ENCODE results near the gene ARHGAP42. TPM values are rescaled to one million over a fixed set of nuclear protein-coding genes. Genes with fewer than 3 reads are reported as not detected.

The ARHGAP42 gene
- total RNA-seq, 1 experiment from 2014 or later, result 7.1 TPM

DNA sequence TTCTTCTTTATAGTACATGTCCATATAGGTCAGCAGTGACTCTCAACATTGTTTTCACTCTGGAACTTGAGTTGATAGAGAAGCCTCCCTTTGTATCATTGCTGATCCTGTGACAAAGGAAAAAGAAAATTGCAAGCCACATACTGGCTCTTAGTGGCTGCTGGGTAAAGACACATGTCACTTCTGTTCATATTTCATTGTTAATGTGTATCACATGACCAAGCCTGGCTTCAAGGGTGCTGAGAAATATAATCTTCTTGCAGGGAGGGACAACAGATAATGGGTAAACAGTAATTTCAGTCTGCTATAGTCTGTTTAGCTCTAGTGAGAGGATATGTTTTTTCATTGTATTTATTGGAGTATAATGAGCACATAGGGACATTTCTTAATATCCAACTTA lies 269.3 kb downstream of the ARHGAP42 start:
- CTCF ChIA-PET, result no interaction called here
- no peaks in the 10 kb centered on the region for H3K36me3 ChIP-seq (ENCODE audit: control insufficient read depth, insufficient read depth, low read length)
- H3K27me3 ChIP-seq (ENCODE audit: control insufficient read depth, insufficient read depth, low read length), result no peaks in the 10 kb centered on the region
- no peak overlapping the region for H3K27ac ChIP-seq (ENCODE audit: low read length)
- H3K9me3 ChIP-seq (ENCODE audit: control insufficient read depth, insufficient read depth, low read depth, low read length), result no peaks in the 10 kb centered on the region
- BruUV-seq (replicated peaks), result no TSS peak
- DNase-seq (ENCODE audit: low read depth, low spot score), result no peak
- no peak for TF ChIP-seq TCF7L2 (IDR thresholded peaks at IDR 0.05; ENCODE audit: low read depth, low read length)
- TF ChIP-seq SIN3A (IDR thresholded peaks at IDR 0.05; ENCODE audit: borderline replicate concordance, insufficient read depth, low read depth, low read length), result no peak
- TF ChIP-seq, protein P1, sequence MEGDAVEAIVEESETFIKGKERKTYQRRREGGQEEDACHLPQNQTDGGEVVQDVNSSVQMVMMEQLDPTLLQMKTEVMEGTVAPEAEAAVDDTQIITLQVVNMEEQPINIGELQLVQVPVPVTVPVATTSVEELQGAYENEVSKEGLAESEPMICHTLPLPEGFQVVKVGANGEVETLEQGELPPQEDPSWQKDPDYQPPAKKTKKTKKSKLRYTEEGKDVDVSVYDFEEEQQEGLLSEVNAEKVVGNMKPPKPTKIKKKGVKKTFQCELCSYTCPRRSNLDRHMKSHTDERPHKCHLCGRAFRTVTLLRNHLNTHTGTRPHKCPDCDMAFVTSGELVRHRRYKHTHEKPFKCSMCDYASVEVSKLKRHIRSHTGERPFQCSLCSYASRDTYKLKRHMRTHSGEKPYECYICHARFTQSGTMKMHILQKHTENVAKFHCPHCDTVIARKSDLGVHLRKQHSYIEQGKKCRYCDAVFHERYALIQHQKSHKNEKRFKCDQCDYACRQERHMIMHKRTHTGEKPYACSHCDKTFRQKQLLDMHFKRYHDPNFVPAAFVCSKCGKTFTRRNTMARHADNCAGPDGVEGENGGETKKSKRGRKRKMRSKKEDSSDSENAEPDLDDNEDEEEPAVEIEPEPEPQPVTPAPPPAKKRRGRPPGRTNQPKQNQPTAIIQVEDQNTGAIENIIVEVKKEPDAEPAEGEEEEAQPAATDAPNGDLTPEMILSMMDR (IDR thresholded peaks at IDR 0.05), result no peak
- no peak for TF ChIP-seq REST (IDR thresholded peaks at IDR 0.05; ENCODE audit: insufficient read depth in 1 of 2, low read depth in 2 of 2, low read length in 1 of 2)
- no peak for TF ChIP-seq POLR2AphosphoS5 (IDR thresholded peaks at IDR 0.05; ENCODE audit: low read depth, low read length)
- intact Hi-C loops (cut with micrococcal nuclease; ENCODE audit: unreplicated experiment), result no loop called here
- in situ Hi-C loops (cut with HindIII; ENCODE audit: low pct_unique_long_range_greater_than_20kb, low sequenced_read_pairs), result no loop called here
- no peak overlapping the region for H3K4me3 ChIP-seq (ENCODE audit: low read depth in 2 of 2, low read length in 2 of 2)
- no peaks in the 10 kb centered on the region for H3K4me1 ChIP-seq (ENCODE audit: control insufficient read depth, insufficient read depth, low read length)
- no peak for ATAC-seq
- POLR2A ChIA-PET, result no interaction called here

DNA sequence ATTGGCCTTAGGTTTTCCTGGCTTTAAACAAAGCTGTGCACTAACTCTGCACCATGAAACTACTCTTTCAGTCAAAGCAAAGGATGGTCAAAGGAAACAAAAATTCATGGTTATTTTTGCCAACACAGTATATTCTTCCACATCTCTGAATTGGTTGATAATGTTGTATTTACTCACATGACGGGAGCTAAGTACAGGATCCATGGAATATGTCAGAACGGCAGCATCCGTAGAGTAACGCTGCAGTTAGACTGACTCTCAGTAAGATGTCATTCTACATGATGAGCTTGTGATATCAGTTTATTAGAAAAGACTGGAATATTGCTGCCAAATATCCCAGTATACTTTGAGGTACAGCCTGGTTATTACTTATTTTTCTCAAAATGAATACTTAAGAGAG lies 270.4 kb downstream of the ARHGAP42 start:
- Histone ChIP-seq H3K27me3 (ENCODE audit: control insufficient read depth, insufficient read depth, low read length) (no peaks in the 10 kb centered on the region), H3K4me3 (ENCODE audit: low read depth in 2 of 2, low read length in 2 of 2) (no peak overlapping the region), H3K9me3 (ENCODE audit: control insufficient read depth, insufficient read depth, low read depth, low read length) (no peaks in the 10 kb centered on the region), H3K36me3 (ENCODE audit: control insufficient read depth, insufficient read depth, low read length) (no peaks in the 10 kb centered on the region), H3K4me1 (ENCODE audit: control insufficient read depth, insufficient read depth, low read length) (no peaks in the 10 kb centered on the region), H3K27ac (ENCODE audit: low read length) (no peak overlapping the region)
- in situ Hi-C loops (cut with HindIII; ENCODE audit: low pct_unique_long_range_greater_than_20kb, low sequenced_read_pairs) (no loop called here), intact Hi-C loops (cut with micrococcal nuclease; ENCODE audit: unreplicated experiment) (no loop called here)
- BruUV-seq (replicated peaks), result no TSS peak
- ChIA-PET POLR2A (interaction anchor here (0.6 kb wide), 1 partner anchor 1035 kb away, joined by 3 read pairs; no protein-coding TSS in a partner anchor), CTCF (no interaction called here)
- no peak for ATAC-seq
- TF ChIP-seq POLR2AphosphoS5 (IDR thresholded peaks at IDR 0.05; ENCODE audit: low read depth, low read length) (no peak), REST (IDR thresholded peaks at IDR 0.05; ENCODE audit: insufficient read depth in 1 of 2, low read depth in 2 of 2, low read length in 1 of 2) (no peak), SIN3A (IDR thresholded peaks at IDR 0.05; ENCODE audit: borderline replicate concordance, insufficient read depth, low read depth, low read length) (no peak), TCF7L2 (IDR thresholded peaks at IDR 0.05; ENCODE audit: low read depth, low read length) (no peak)
- TF ChIP-seq, protein P1 (IDR thresholded peaks at IDR 0.05), result no peak
- no peak for DNase-seq (ENCODE audit: low read depth, low spot score)

Data from Panc1 (cell line).